CD14-positive monocyte (primary cell): ENCODE measurements around the gene CABP7. TPM values are rescaled to one million over a fixed set of nuclear protein-coding genes. Genes with fewer than 3 reads are reported as not detected.

ENCODE experiments used
- DNase-seq, 3 donors: peaks; one replicate each; pipeline ENCODE4 v3.0.0-alpha.2; 2011 to 2022
- H2AFZ ChIP-seq: 2 replicates; pipeline ENCODE4 v1.6.0; 2012; ENCODE audit warnings: mild to moderate bottlenecking, low read depth, low read length, inconsistent platforms; ENCODE audit not compliant: insufficient read depth, poor library complexity, severe bottlenecking
- H3K27ac ChIP-seq, 2 donors: 1 replicate in 1 of 2; 2 replicates in 1 of 2; pipeline ENCODE4 v1.5.1; 2012 to 2013; ENCODE audit warnings: low read length in 2 of 2, control low read depth in 1 of 2, inconsistent platforms in 1 of 2, low read depth in 1 of 2, mild to moderate bottlenecking in 1 of 2
- H3K27me3 ChIP-seq, 2 donors: one replicate each; pipeline versions ENCODE4 v1.6.0 to v1.6.1; 2011 to 2013; ENCODE audit warnings: low read length in 2 of 2; ENCODE audit not compliant: control insufficient read depth in 2 of 2, insufficient read depth in 2 of 2
- H3K36me3 ChIP-seq, 2 donors: replicated peaks in 1 of 2; 1 replicate in 1 of 2; 2 replicates in 1 of 2; pipeline versions ENCODE4 v1.5.1 to v1.6.1; 2012 to 2013; ENCODE audit warnings: low read length in 2 of 2, control low read depth in 1 of 2, inconsistent platforms in 1 of 2, mild to moderate bottlenecking in 1 of 2; ENCODE audit not compliant: insufficient read depth in 2 of 2, control insufficient read depth in 1 of 2
- H3K4me1 ChIP-seq, 2 donors: 1 replicate in 1 of 2; 2 replicates in 1 of 2; pipeline versions ENCODE4 v1.5.1 to v1.6.1; 2012 to 2013; ENCODE audit warnings: low read length in 2 of 2, control low read depth in 1 of 2, inconsistent platforms in 1 of 2, mild to moderate bottlenecking in 1 of 2, moderate library complexity in 1 of 2; ENCODE audit not compliant: insufficient read depth in 2 of 2, control insufficient read depth in 1 of 2
- H3K4me2 ChIP-seq: replicated peaks from 2 replicates; pipeline ENCODE3; 2012; ENCODE audit warnings: low read length, moderate library complexity, mild to moderate bottlenecking; ENCODE audit not compliant: poor library complexity, severe bottlenecking; ENCODE audit errors: extremely low read depth
- H3K4me3 ChIP-seq, 3 experiments: fragments of 200-600 bp in 1 of 3; sonication (generic) in 1 of 3; replicated peaks in 1 of 3; 1 replicate in 2 of 3; 2 replicates in 1 of 3; pipeline ENCODE4 v1.5.1; 2011 to 2013; ENCODE audit warnings: low read length in 3 of 3, mild to moderate bottlenecking in 3 of 3, control low read depth in 2 of 3, low read depth in 2 of 3, inconsistent platforms in 1 of 3, moderate library complexity in 1 of 3
- H3K79me2 ChIP-seq: 2 replicates; pipeline ENCODE4 v1.6.0; 2012; ENCODE audit warnings: mild to moderate bottlenecking, control low read depth, inconsistent platforms, low read length, moderate library complexity; ENCODE audit not compliant: insufficient read depth
- H3K9ac ChIP-seq: 2 replicates; pipeline ENCODE4 v1.6.0; 2017; ENCODE audit warnings: low read length, mild to moderate bottlenecking; ENCODE audit not compliant: insufficient read depth, poor library complexity, severe bottlenecking
- H3K9me3 ChIP-seq, 2 donors: replicated peaks in 1 of 2; 1 replicate in 1 of 2; 2 replicates in 1 of 2; pipeline versions ENCODE4 v1.5.1 to v1.6.1; 2012 to 2013; ENCODE audit warnings: low read length in 2 of 2, control low read depth in 1 of 2; ENCODE audit not compliant: control insufficient read depth in 1 of 2, insufficient read depth in 1 of 2
- H4K20me1 ChIP-seq: 2 replicates; pipeline ENCODE4 v1.6.0; 2012; ENCODE audit warnings: mild to moderate bottlenecking, low read length, control low read depth, moderate library complexity; ENCODE audit not compliant: insufficient read depth
- H3K27ac Mint-ChIP-seq, 7 donors: one replicate each; pipeline ENCODE4 v1.8.0; 2020; ENCODE audit warnings: mild to moderate bottlenecking in 7 of 7, mixed read lengths in 7 of 7, moderate library complexity in 6 of 7, inconsistent platforms in 2 of 7
- H3K27me3 Mint-ChIP-seq, 3 donors: one replicate each; pipeline ENCODE4 v1.8.0; 2021 to 2022; ENCODE audit warnings: low read depth in 3 of 3, mild to moderate bottlenecking in 3 of 3, mixed read lengths in 3 of 3, moderate library complexity in 3 of 3, inconsistent platforms in 1 of 3
- H3K36me3 Mint-ChIP-seq, 2 donors: one replicate each; pipeline ENCODE4 v1.8.0; 2020; ENCODE audit warnings: mixed read lengths in 2 of 2, inconsistent platforms in 1 of 2, mild to moderate bottlenecking in 1 of 2
- H3K4me1 Mint-ChIP-seq: one replicate; pipeline ENCODE4 v1.8.0; 2020; ENCODE audit warnings: mild to moderate bottlenecking, mixed read lengths
- H3K4me3 Mint-ChIP-seq, 2 donors: one replicate each; pipeline ENCODE4 v1.8.0; 2020; ENCODE audit warnings: mild to moderate bottlenecking in 2 of 2, mixed read lengths in 2 of 2, moderate library complexity in 1 of 2
- H3K9me3 Mint-ChIP-seq, 7 donors: one replicate each; pipeline ENCODE4 v1.8.0; 2020 to 2022; ENCODE audit warnings: mixed read lengths in 7 of 7, mild to moderate bottlenecking in 6 of 7, moderate library complexity in 6 of 7, inconsistent platforms in 2 of 7
- WGBS: methylation state at CpG from one replicate; pipeline ENCODE4 v1.1.5; 2013; ENCODE audit warnings: missing lambda C conversion rate; ENCODE audit not compliant: insufficient coverage; 5-methylcytosine and 5-hydroxymethylcytosine counted together
- intact Hi-C, 2 donors: fragments of 100-400 bp; cut with micrococcal nuclease; formaldehyde crosslinking; loops; one replicate each; pipeline versions ENCODE4 v1.15.0 to v1.15.1; 2023
- polyA plus RNA-seq, 3 donors: library from polyadenylated mRNA; depleted of rRNA in 1 of 3; unstranded in 2 of 3; stranded (reverse) in 1 of 3; fragments of 300-500 nt in 2 of 3; fragments of >200 nt in 1 of 3; fragmentation: Illumina TruSeq in 2 of 3; gene quantifications; 1 replicate in 2 of 3; 2 replicates in 1 of 3; pipeline ENCODE4 v1.2.3, GENCODE V29; 2012 to 2021
- TF ChIP-seq, protein P1 (sequence below): fragments of 200-600 bp; IDR thresholded peaks from one replicate; pipeline ENCODE4 v1.8.0; 2022; ENCODE audit warnings: antibody characterized with exemption, mild to moderate bottlenecking

Gene CABP7
- polyA plus RNA-seq, 3 donors = 0.11 to 0.14 TPM; not detected in 1

DNA sequence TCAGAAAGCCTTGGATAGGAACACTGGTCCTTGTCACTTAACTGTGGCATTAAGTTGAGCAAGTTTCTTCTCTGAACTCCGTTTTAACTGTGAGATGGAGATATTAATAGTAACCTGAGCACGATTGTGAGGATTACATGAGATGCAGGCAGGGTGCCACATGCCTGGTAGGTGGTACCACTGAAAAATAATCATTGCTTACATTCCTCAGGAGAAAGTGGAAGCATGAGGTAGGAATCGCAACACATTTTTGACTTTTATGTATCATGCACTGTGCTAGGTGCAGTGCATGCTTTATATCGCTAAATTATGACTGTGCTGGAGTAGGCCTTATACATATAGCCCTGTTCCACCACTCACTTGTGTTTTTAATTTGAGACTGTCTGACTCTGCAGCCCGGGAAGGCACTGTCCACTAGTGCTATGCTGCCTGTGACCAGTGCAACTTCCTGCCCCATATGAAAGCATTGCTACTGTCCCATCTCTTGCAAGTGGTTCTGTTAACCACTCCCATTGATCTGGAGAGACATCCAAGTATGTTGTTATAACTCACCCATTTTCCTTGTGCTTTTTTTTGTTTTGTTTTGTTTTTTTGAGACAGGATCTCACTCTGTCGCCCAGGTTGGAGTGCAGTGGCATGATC is 48.4 kb downstream of the CABP7 start:
- H3K9me3 ChIP-seq = no peaks in the 10 kb centered on the region
- WGBS = 57% methylated on average over 4 of the region's 6 CpGs
- no peak for DNase-seq
- H3K4me1 ChIP-seq = peaks cover 21 to 27% of the 10 kb centered on the region in 2 donors
- no peaks in the 10 kb centered on the region for H3K27me3 ChIP-seq
- no peaks in the 10 kb centered on the region for H4K20me1 ChIP-seq
- peak overlapping the region; percentile 90 for H3K9ac ChIP-seq
- no peaks in the 10 kb centered on the region for H3K9me3 Mint-ChIP-seq
- peak overlapping the region in 1 of 2 donors; percentile 92 for H3K27ac ChIP-seq
- peak overlapping the region; percentile 99 for H2AFZ ChIP-seq
- H3K4me3 ChIP-seq = peak overlapping the region; percentile 92 to 97 (median 96)
- peaks cover 0 to 1% (median 0%) of the 10 kb centered on the region in 3 donors for H3K27me3 Mint-ChIP-seq
- H3K36me3 ChIP-seq = peaks cover 12 to 29% of the 10 kb centered on the region in 2 donors
- peak overlapping the region; percentile 99 for H3K4me3 Mint-ChIP-seq
- intact Hi-C loops = loop anchor here (5.0 to 10.0 kb wide), 3 partner anchors 114 to 237 kb away; partner anchors contain the start of genes MTMR3 (in 1 of the 2) and NF2 (in 1 of the 2)
- H3K4me2 ChIP-seq = peak overlapping the region; percentile 98
- H3K4me1 Mint-ChIP-seq = peaks cover 35% of the 10 kb centered on the region
- H3K36me3 Mint-ChIP-seq = peaks cover 20 to 24% of the 10 kb centered on the region in 2 donors
- peak overlapping the region; percentile 41 to 98 (median 95) for H3K27ac Mint-ChIP-seq
- TF ChIP-seq, protein P1, sequence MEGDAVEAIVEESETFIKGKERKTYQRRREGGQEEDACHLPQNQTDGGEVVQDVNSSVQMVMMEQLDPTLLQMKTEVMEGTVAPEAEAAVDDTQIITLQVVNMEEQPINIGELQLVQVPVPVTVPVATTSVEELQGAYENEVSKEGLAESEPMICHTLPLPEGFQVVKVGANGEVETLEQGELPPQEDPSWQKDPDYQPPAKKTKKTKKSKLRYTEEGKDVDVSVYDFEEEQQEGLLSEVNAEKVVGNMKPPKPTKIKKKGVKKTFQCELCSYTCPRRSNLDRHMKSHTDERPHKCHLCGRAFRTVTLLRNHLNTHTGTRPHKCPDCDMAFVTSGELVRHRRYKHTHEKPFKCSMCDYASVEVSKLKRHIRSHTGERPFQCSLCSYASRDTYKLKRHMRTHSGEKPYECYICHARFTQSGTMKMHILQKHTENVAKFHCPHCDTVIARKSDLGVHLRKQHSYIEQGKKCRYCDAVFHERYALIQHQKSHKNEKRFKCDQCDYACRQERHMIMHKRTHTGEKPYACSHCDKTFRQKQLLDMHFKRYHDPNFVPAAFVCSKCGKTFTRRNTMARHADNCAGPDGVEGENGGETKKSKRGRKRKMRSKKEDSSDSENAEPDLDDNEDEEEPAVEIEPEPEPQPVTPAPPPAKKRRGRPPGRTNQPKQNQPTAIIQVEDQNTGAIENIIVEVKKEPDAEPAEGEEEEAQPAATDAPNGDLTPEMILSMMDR = no peak
- H3K79me2 ChIP-seq = peaks cover 53% of the 10 kb centered on the region

DNA sequence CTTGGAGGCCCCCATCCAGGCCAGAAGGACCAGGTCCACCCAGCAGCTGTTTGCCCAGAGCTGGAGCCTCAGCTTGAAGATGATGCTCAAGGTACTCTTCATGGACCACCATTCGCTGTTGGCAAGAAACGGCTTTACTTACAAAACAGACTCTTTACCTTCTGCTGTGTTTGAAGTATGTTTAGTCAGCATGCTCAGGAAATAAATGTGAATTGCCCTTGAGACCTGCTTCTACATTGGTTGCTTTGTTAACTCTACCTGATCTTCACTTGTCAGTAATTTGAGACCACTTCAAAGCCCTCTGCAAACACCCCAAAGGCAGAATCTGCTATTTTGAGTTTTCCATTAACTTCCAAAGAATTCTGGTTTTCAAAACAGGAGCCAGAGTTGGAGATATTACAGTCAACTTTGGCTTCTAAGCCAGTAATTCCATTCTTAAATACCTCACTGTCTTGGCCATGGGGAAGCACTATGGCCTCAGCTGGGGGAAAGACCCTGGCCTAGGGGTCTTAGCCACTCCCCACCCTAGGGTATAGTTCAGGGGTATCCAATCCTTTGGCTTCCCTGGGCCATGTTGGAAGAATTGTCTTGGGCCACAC is 50.0 kb downstream of the CABP7 start:
- Mint-ChIP-seq H3K36me3 (peaks cover 20 to 24% of the 10 kb centered on the region in 2 donors), H3K4me1 (peaks cover 29% of the 10 kb centered on the region), H3K27me3 (peaks cover 0 to under 1% (median 0%) of the 10 kb centered on the region in 3 donors), H3K27ac (no peak overlapping the region), H3K4me3 (no peak overlapping the region), H3K9me3 (no peaks in the 10 kb centered on the region)
- no peak for DNase-seq
- Histone ChIP-seq H3K4me3 (no peak overlapping the region), H4K20me1 (no peaks in the 10 kb centered on the region), H3K27me3 (no peaks in the 10 kb centered on the region), H3K9ac (no peak overlapping the region), H3K79me2 (peaks cover 44% of the 10 kb centered on the region), H3K36me3 (peaks cover 12 to 29% of the 10 kb centered on the region in 2 donors), H2AFZ (no peak overlapping the region), H3K27ac (no peak overlapping the region), H3K4me2 (no peak overlapping the region), H3K9me3 (no peaks in the 10 kb centered on the region), H3K4me1 (peaks cover 18 to 27% of the 10 kb centered on the region in 2 donors)
- intact Hi-C loops = loop anchor here (5.0 to 10.0 kb wide), 3 partner anchors 112 to 235 kb away; partner anchors contain the start of genes MTMR3 (in 1 of the 2) and NF2 (in 1 of the 2)
- TF ChIP-seq, protein P1 = no peak
- WGBS = no CpG with 5 or more reads among the region's 2 CpGs
